HuH-7.5 (cell line): ENCODE data around the gene DAZ1.
"Not testable (repeated sequence)": the region's sequence is repeated elsewhere in the genome, so short reads cannot be mapped to it uniquely, and the experiment has no call there.

Source experiments
- DNase-seq: peaks from one replicate; pipeline ENCODE4 v3.0.0; 2011; ENCODE audit warnings: low spot score

DAZ1 gene, protein sequence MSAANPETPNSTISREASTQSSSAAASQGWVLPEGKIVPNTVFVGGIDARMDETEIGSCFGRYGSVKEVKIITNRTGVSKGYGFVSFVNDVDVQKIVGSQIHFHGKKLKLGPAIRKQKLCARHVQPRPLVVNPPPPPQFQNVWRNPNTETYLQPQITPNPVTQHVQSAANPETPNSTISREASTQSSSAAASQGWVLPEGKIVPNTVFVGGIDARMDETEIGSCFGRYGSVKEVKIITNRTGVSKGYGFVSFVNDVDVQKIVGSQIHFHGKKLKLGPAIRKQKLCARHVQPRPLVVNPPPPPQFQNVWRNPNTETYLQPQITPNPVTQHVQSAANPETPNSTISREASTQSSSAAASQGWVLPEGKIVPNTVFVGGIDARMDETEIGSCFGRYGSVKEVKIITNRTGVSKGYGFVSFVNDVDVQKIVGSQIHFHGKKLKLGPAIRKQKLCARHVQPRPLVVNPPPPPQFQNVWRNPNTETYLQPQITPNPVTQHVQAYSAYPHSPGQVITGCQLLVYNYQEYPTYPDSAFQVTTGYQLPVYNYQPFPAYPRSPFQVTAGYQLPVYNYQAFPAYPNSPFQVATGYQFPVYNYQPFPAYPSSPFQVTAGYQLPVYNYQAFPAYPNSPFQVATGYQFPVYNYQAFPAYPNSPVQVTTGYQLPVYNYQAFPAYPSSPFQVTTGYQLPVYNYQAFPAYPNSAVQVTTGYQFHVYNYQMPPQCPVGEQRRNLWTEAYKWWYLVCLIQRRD

DNA sequence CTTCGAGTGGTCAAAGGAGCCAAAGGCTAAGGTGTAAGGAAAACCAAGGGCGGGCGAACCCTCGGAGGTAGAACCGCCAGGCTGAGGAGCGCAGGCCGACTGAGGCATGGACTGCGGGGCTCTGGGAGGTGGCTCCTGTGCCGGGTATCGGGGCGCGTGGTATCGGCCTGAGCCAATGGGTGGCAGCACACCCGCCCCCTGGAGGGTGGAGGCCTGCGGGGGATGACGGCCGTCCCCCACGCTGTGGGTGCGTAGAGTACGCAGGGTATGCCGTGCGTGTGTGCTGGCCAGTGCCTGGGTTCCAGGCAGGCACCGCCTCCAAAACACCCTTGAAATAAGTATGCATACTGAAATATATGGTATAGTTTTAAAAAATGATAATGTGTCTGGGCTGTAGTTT, at the start of gene DAZ1:
DAZ1 (minus strand) TSS at position 101 of the 400 bp plus-strand sequence. CDS start 208 bp downstream, outside the sequence.
- not testable (repeated sequence) for DNase-seq

DNA sequence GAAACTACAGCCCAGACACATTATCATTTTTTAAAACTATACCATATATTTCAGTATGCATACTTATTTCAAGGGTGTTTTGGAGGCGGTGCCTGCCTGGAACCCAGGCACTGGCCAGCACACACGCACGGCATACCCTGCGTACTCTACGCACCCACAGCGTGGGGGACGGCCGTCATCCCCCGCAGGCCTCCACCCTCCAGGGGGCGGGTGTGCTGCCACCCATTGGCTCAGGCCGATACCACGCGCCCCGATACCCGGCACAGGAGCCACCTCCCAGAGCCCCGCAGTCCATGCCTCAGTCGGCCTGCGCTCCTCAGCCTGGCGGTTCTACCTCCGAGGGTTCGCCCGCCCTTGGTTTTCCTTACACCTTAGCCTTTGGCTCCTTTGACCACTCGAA, 20.4 kb upstream of the DAZ1 start, which contains the start of gene DAZ2:
DAZ2 (plus strand) TSS at position 301 of the 400 bp plus-strand sequence. CDS start 208 bp downstream, outside the sequence.
- not testable (repeated sequence) for DNase-seq

DNA sequence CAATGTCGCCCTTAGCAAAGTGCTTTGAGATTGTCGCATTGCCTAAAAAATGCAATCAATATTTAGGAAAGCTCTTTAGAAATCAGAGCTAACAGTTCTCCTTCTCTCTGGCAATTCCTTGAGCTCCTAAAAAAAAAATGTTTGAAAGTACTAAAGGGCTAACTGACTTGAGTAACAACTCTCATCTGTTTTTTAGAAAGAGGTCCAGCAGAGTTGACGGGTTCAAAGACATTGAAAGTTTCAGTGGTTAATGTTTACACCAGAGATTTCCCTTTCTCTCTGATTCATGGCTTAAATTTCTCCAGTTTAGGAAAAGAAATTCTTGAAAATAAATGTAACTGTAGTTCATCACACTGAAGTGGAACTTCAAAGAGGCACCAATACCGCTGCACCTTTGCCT, 11.9 kb upstream of the DAZ1 start:
- DNase-seq = not testable (repeated sequence)

DNA sequence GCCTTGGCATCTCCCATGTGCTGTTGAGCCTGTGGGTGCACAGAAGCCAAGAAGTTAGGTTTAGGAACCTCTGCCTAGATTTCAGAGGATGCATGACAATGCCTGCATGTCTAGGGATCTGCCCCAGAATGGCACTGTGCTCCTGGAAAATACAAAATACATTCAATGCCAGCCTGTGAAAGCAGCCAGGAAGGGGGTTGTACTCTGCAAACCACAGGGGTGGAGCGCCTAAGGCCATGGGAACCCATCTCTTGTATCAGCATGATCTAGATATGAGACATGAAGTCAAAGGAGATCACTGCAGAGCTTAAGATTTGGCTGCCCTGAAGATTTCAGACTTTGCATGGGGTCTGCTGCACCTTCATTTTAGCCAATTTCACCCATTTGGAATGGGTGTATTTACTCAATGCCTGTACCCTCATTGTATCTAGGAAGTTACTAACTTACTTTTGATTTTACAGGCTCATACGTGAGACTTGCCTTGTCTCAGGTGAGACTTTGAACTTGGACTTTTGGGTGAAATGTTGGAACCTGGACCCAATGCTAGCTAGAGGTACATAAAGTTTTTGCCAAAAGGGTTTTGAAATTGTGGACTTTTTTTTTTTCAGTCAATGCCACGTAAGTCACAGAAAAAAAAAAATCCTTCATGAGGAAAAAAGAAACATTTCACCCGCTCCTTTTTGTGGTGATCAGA, 11.1 kb upstream of the DAZ1 start:
- not testable (repeated sequence) for DNase-seq

DNA sequence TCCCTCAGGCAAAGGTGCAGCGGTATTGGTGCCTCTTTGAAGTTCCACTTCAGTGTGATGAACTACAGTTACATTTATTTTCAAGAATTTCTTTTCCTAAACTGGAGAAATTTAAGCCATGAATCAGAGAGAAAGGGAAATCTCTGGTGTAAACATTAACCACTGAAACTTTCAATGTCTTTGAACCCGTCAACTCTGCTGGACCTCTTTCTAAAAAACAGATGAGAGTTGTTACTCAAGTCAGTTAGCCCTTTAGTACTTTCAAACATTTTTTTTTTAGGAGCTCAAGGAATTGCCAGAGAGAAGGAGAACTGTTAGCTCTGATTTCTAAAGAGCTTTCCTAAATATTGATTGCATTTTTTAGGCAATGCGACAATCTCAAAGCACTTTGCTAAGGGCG, 8.6 kb upstream of the DAZ1 start:
- not testable (repeated sequence) for DNase-seq
